ENCODE results near the gene ABCC8. TPM values are rescaled to one million over a fixed set of nuclear protein-coding genes. Genes with fewer than 3 reads are reported as not detected.

ABCC8 gene
- total and polyA plus RNA-seq, 5 experiments from 2014 or later, result not detected

DNA sequence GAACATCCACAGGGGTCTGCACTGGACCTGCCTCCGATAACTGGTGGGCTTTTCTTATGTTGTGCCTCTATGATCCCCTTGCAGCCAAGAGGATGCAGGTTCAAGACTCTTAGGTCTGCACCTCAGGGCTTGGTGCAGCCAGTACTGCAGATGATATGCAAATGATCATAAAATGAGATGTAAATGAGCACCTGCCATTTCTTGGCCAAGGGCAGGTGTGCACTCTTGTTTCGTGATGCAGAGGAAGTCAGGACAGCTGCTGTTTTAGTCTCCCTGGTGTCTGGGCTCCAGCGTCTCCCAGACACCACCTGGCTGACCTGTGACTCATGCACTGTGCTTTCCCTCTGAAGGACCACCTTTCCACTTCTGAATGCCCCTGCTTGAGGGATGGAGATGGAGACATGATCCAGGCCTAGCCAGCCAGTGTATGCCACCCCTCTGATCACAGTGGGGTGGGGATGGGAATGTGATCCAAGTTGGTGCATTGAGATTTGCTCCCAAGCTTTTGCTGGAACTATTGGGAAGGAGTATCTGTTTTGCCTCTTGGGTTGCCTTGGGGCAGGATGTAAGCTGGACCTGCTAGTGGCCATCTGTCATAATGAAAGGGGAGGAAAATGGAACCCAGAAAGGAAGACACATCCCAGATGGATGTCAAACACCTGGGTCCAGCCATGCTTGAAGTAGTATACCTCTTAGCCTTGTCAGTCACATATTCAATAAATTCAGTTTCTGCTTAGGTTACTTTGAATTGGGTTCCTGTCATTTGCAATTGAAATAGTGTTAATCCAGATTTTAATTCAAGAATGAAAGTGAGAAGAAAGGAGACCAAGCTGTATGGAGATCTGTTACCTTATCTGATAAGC lies 84.9 kb downstream of the ABCC8 start:
- H3K27me3 Mint-ChIP-seq, result peaks cover 0 to 2% (median 0%) of the 10 kb centered on the region in 5 donors
- H3K4me3 Mint-ChIP-seq, result peak overlapping the region in 3 of 10 donors; percentile 5 to 27 (median 21)
- H3K36me3 Mint-ChIP-seq, result no peaks in the 10 kb centered on the region
- DNase-seq (no peak), ATAC-seq (no peak)
- H3K27ac Mint-ChIP-seq, result peak overlapping the region in 3 of 10 donors; percentile 6 to 78 (median 33)
- POLR2A ChIA-PET, result no interaction called here
- peaks cover 0 to 11% (median 9%) of the 10 kb centered on the region in 4 donors for H3K4me1 Mint-ChIP-seq
- no peaks in the 10 kb centered on the region for H3K9me3 Mint-ChIP-seq

DNA sequence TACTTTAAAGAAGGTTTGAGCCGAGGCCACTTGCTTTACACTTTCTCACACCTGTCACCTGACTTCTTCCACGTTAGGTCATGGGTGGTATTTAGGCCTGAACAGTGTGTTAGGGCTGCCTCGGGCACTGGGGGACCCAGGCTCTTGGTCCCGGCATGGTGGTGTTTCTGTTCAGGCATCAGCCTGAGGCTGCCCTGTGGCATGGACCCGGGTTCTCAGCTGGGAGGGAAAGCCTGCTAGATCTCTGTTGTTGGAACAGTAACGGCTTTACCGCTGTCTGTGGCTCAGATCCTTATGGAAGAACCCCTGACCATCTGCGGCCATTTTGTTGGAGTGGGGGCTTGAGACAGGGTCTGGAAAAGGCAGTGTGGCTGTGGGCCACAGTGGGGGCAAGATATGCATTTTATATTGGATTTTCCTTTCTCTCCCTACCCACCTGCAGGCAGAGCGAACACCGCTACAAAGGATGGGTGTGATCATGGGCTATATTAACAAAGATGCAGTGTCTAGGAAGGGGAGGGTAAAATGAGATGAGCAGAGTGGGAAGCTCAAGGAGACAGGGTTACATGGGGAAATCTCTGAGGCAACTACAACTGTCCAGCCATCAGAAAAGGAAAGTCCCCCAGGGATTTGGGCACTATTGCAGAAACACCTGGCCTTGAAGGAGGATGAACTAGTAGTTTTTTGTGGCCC lies 86.5 kb downstream of the ABCC8 start:
- Mint-ChIP-seq H3K9me3 (no peaks in the 10 kb centered on the region), H3K27ac (peak overlapping the region in 6 of 10 donors; percentile 21 to 61 (median 36)), H3K36me3 (no peaks in the 10 kb centered on the region), H3K4me1 (peaks cover 0 to 11% (median 9%) of the 10 kb centered on the region in 4 donors), H3K27me3 (peaks cover 0 to 2% (median 0%) of the 10 kb centered on the region in 5 donors), H3K4me3 (peak overlapping the region; percentile 71 to 91 (median 86))
- ATAC-seq (no peak), DNase-seq (no peak)
- POLR2A ChIA-PET, result interaction anchor here (0.6 kb wide), 2 partner anchors 25 to 122 kb away, joined by 3 to 4 read pairs; no protein-coding TSS in a partner anchor

DNA sequence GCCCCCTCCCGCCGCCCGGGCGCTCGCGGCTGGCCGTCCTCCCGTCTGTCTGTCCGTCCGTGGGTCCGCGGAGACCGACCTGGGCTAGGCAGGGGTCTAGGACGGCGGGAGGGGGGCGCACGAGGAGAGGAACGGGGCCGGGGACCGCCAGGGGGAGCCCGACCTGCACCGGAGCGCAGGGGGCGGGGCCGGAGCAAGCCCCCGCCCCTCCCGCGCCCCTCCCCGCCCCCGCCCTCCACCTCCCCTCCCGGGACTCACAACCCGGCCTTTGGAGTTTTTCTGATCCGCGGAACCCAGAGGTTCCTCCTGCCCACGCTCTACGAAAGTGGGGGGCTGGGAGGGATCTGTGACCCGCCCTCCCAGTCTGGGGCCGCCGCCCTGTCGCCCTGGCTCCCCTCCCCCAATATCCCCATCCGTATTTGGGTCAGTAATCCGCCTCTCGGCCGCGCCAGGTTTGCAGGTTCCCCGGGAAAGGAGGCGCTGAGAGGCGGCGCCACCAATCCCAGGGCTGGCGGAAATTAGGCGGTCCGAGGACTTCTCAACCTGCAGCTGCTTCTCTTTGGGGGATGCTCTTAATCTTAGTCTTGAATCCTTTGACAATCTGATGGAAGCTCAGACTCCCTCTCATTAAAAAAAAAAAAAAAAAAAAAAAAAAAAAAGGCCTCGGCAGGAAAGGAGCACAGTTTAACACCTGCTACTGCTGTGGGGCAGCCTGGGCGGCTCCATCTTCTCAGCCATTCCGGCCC lies 87.3 kb downstream of the ABCC8 start:
- H3K27me3 Mint-ChIP-seq, result peaks cover 0 to 2% (median 0%) of the 10 kb centered on the region in 5 donors

DNA sequence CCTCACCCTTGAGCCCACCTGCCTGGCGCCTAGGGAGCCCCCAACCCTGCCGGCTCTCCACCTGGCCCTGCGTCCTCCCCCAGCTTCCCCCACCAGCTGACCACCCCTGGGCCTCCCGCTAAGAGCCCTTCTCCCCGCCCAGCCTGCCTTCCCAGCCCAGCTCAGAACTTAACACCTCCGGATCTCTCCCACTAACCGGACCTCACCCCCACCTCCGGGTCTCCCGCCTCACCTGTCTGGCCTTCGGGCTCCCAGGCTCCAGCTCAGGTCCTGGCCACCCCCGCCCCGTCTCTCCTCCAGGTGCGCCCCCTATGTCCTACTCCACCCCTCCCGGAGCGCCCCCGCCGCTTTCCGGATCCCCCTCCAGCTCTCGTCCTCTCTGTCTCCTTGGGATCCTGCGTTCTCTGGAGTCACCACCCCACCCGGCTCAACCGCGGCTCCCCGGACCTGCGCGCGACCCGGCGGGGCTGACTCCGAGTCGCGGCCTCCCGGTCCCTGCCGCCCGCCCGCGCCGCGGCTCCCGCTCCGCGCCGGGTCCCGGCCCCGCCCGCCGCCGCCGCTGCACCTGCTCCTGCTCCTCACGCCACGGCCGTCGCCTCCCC lies 87.9 kb downstream of the ABCC8 start, which contains the start of gene KCNJ11:
KCNJ11 (minus strand) TSS at position 51 of the 602 bp plus-strand sequence. CDS start 568 bp downstream, outside the sequence.
- POLR2A ChIA-PET, result interaction anchor here (0.8 kb wide), 2 partner anchors 18 to 113 kb away, joined by 3 to 4 read pairs; partner anchors contain the start of gene NUCB2
- H3K27me3 Mint-ChIP-seq, result peaks cover 0 to 2% (median 0%) of the 10 kb centered on the region in 5 donors
- peak in 2 of 10 donors; percentile 11 to 17 for DNase-seq

More for the DNA sequence above, 87.3 kb downstream of the ABCC8 start:
- ATAC-seq (peak; percentile 87 to 90), DNase-seq (peak; percentile 67 to 92 (median 82))
- H3K4me3 Mint-ChIP-seq, result peak overlapping the region; percentile 83 to 92 (median 86)
- no peaks in the 10 kb centered on the region for H3K36me3 Mint-ChIP-seq
- H3K4me1 Mint-ChIP-seq, result peaks cover 0 to 11% (median 9%) of the 10 kb centered on the region in 4 donors
- peak overlapping the region in 9 of 10 donors; percentile 21 to 70 (median 51) for H3K27ac Mint-ChIP-seq
- H3K9me3 Mint-ChIP-seq, result no peaks in the 10 kb centered on the region
- POLR2A ChIA-PET, result interaction anchor here (0.6 kb wide), 5 partner anchors 26 to 182 kb away, joined by 3 to 5 read pairs (median 4); no protein-coding TSS in a partner anchor

DNA sequence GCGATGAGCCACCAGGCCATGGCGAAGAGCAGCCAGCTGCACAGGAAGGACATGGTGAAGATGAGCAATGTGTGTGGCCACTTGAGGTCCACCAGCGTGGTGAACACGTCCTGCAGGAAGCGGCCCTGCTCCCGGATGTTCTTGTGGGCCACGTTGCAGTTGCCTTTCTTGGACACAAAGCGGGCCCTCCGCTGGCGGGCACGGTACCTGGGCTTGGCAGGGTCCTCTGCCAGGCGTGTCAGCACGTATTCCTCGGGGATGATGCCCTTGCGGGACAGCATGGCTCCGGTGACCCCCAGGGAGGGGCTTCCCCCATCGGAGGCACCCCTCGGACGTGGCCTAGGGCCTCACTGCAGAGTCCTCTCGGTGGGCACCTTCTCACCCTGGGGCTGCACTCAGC lies 88.8 kb downstream of the ABCC8 start:
- Mint-ChIP-seq H3K27ac (peak overlapping the region in 2 of 10 donors; percentile 29 to 65), H3K36me3 (no peaks in the 10 kb centered on the region), H3K4me1 (peaks cover 0 to 11% (median 11%) of the 10 kb centered on the region in 4 donors), H3K4me3 (peak overlapping the region; percentile 56 to 86 (median 68)), H3K27me3 (peaks cover 0 to 2% (median 0%) of the 10 kb centered on the region in 5 donors), H3K9me3 (no peaks in the 10 kb centered on the region)
- POLR2A ChIA-PET, result no interaction called here
- ATAC-seq (no peak), DNase-seq (no peak)

More for the DNA sequence above, 87.9 kb downstream of the ABCC8 start, which contains the start of gene KCNJ11:
- no peaks in the 10 kb centered on the region for H3K36me3 Mint-ChIP-seq
- peak within 1 kb of the TSS; percentile 83 to 92 (median 86) for H3K4me3 Mint-ChIP-seq
- ATAC-seq, result peak; percentile 62 to 74
- no peaks in the 10 kb centered on the region for H3K9me3 Mint-ChIP-seq
- peaks cover 0 to 11% (median 10%) of the 10 kb centered on the region in 4 donors for H3K4me1 Mint-ChIP-seq
- peak within 1 kb of the TSS in 8 of 10 donors; percentile 21 to 73 (median 52) for H3K27ac Mint-ChIP-seq

DNA sequence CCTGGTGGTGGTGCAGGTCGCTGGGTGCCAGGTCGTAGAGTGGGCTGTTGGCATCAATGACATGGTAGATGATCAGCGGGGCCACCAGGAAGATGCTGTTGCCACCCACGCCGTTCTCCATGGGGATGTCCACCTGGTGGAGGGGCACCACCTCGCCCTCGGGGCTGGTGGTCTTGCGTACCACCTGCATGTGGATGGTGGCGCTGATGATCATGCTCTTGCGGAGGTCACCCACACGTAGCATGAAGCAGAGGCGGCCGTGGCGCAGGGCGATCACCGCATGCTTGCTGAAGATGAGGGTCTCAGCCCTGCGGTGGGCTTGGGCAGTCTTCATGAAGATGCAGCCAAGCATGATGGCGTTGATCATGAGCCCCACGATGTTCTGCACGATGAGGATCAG lies 89.4 kb downstream of the ABCC8 start:
- Mint-ChIP-seq H3K27ac (peak overlapping the region in 1 of 10 donors; percentile 65), H3K4me3 (peak overlapping the region in 9 of 10 donors; percentile 14 to 74 (median 60)), H3K36me3 (no peaks in the 10 kb centered on the region), H3K4me1 (peaks cover 0 to 11% (median 11%) of the 10 kb centered on the region in 4 donors), H3K27me3 (peaks cover 0 to 2% (median 0%) of the 10 kb centered on the region in 5 donors), H3K9me3 (no peaks in the 10 kb centered on the region)
- POLR2A ChIA-PET, result no interaction called here
- no peak for ATAC-seq
- DNase-seq, result no peak

DNA sequence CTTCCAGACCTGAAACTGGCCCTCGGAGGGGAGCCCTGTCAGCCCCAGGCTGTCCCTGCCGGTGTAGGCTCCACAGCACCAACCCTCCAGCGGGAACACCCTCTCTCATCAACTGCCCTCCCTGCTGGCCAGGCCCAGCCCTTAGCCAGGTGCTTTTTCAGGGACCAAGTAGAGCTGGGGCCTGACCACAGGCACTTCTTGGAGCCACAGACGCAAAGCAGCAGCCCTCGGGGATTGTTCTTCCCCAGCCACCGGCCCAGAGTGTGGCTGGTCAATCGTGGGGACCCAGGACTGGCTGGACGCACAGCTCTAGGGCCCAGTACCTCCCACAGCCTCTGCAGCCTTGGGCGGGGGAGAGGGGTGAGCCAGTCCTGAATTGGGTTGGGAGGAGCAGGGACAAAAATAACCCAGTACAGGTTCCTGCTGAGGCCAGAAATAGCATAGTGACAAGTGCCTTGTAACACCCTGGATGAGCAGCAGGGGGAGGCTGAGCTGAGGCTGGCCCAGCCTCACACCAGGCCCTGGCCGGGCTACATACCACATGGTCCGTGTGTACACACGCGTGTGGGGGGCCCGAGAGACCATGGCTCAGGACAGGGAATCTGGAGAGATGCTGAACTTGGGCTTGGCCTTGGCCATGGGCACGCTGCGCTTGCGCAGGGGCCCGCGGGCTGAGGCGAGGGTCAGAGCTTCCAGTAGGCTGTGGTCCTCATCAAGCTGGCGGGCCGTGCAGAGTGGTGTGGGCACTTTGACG lies 90.1 kb downstream of the ABCC8 start:
- peak overlapping the region in 1 of 10 donors; percentile 21 for H3K27ac Mint-ChIP-seq
- ATAC-seq, result no peak

DNA sequence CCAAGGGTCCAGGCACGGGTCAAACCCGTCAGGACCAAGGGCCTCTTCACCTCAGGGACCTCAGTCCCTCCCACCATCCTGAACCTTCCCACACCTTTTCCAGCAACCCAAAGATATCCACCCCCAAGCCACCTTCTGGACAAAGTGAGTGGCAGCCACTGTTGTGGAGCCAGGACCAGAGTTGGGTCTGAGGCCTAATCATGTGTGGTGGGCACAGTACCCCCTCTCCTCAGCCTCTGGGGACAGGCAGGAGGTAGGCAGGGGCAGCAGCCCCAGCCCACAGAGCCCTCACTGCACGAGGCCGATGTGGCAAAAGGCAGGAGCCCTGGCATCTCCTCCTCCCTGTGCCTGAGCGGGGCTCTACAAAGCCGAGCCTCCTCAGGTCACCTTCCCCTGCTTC lies 90.7 kb downstream of the ABCC8 start:
- peaks cover 0 to 2% (median 0%) of the 10 kb centered on the region in 5 donors for H3K27me3 Mint-ChIP-seq
- DNase-seq (no peak), ATAC-seq (no peak)
- no peaks in the 10 kb centered on the region for H3K36me3 Mint-ChIP-seq
- no peaks in the 10 kb centered on the region for H3K9me3 Mint-ChIP-seq
- no peak overlapping the region for H3K27ac Mint-ChIP-seq
- H3K4me3 Mint-ChIP-seq, result no peak overlapping the region
- peaks cover 0 to 11% (median 11%) of the 10 kb centered on the region in 4 donors for H3K4me1 Mint-ChIP-seq
- POLR2A ChIA-PET, result no interaction called here

More for the DNA sequence above, 90.1 kb downstream of the ABCC8 start:
- Mint-ChIP-seq H3K4me3 (peak overlapping the region in 1 of 10 donors; percentile 74), H3K9me3 (no peaks in the 10 kb centered on the region), H3K27me3 (peaks cover 0 to 2% (median 0%) of the 10 kb centered on the region in 5 donors), H3K4me1 (peaks cover 0 to 11% (median 11%) of the 10 kb centered on the region in 4 donors), H3K36me3 (no peaks in the 10 kb centered on the region)
- POLR2A ChIA-PET, result no interaction called here
- peak in 4 of 10 donors; percentile 17 to 20 (median 18) for DNase-seq

DNA sequence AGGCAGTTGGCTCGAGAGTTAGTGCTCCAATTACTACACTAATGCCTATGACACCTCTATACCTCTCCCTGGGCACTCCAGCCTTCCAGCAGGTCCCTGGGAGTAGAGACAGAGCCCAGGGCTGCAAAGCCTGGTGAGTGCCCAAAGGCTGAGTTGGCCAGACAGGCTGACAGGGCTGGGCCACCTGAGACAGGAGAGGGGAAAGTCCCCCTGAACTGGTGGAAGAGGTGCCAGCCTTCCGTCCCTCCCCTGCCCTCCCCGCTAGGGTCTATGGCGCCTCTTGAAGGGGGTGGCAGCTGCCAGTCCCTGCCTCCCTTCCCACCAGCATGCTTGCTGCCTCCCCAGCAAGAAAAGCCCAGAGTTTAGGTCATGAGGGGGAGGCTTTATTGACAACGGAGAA lies 91.2 kb downstream of the ABCC8 start:
- Mint-ChIP-seq H3K27ac (no peak overlapping the region), H3K27me3 (peaks cover 0 to 2% (median 0%) of the 10 kb centered on the region in 5 donors), H3K9me3 (no peaks in the 10 kb centered on the region), H3K4me1 (peaks cover 0 to 11% (median 11%) of the 10 kb centered on the region in 4 donors), H3K4me3 (no peak overlapping the region), H3K36me3 (no peaks in the 10 kb centered on the region)
- no peak for DNase-seq
- POLR2A ChIA-PET, result no interaction called here
- ATAC-seq, result no peak

DNA sequence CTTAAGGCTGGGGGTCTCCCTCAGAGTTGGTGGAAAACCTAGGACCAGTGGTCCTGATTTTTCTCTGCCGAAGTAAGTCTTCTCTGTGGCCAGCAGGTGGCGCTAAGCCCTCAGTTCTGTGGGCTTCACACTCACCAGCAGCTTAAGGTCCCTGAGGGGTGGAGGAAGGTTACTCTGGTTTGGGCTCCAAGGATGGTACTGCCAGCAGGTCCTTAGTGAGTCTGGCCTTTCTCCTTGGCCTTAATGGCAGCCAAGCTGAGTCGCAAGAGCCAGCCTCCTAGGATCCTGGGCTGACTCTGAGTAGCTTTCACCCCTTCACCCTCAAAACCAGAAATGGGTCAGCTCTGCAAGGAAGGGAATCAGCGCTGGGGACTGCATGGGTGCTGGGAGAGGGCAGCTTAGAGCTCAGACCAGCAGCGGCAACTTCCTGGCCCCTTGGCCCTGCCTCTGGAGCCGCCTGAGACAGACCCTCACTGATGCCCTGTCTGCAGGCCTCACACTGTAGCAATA lies 92.6 kb downstream of the ABCC8 start:
- peak; percentile 61 to 88 (median 76) for DNase-seq
- Mint-ChIP-seq H3K9me3 (no peaks in the 10 kb centered on the region), H3K4me3 (no peak overlapping the region), H3K4me1 (peaks cover 0 to 7% (median 3%) of the 10 kb centered on the region in 4 donors), H3K27me3 (peaks cover 0 to 2% (median 0%) of the 10 kb centered on the region in 5 donors), H3K27ac (peak overlapping the region in 1 of 10 donors; percentile 53), H3K36me3 (no peaks in the 10 kb centered on the region)
- POLR2A ChIA-PET, result interaction anchor here (0.6 to 0.7 kb wide), 2 partner anchors 98 to 117 kb away, joined by 3 to 5 read pairs; no protein-coding TSS in a partner anchor
- ATAC-seq, result peak; percentile 66 to 73
